ENCODE data around the gene GSE1. TPM values are rescaled to one million over a fixed set of nuclear protein-coding genes. Genes with fewer than 3 reads are reported as not detected.

Gene GSE1
- polyA plus RNA-seq, 3 donors from 2014 or later = 0.15 to 9.4 (median 2.9) TPM

- H3K9me3 Mint-ChIP-seq = no peaks in the 10 kb centered on the region
- peak overlapping the region; percentile 58 to 90 (median 88) for H3K27ac Mint-ChIP-seq
- DNase-seq = peak; percentile 57 to 60 (median 58)
- H3K4me3 Mint-ChIP-seq = peak overlapping the region; percentile 48 to 75 (median 68)
- H3K4me1 Mint-ChIP-seq = peaks cover 46 to 48% of the 10 kb centered on the region in 2 donors
- H3K27me3 Mint-ChIP-seq (ENCODE audit: low read depth in 3 of 3) = peaks cover 3 to 11% (median 6%) of the 10 kb centered on the region in 3 donors
- peaks cover 0 to 3% (median 0%) of the 10 kb centered on the region in 3 donors for H3K36me3 Mint-ChIP-seq
Measured at GRCh38 chr16:85642762-85643358, 29.7 kb downstream of the GSE1 start.

- DNase-seq = no peak
- H3K36me3 Mint-ChIP-seq = peaks cover 0 to 3% (median 0%) of the 10 kb centered on the region in 3 donors
- H3K9me3 Mint-ChIP-seq = no peaks in the 10 kb centered on the region
- peak overlapping the region in 3 of 6 donors; percentile 58 to 90 (median 86) for H3K27ac Mint-ChIP-seq
- H3K4me3 Mint-ChIP-seq = no peak overlapping the region
- peaks cover 46 to 48% of the 10 kb centered on the region in 2 donors for H3K4me1 Mint-ChIP-seq
- peaks cover 3 to 11% (median 6%) of the 10 kb centered on the region in 3 donors for H3K27me3 Mint-ChIP-seq (ENCODE audit: low read depth in 3 of 3)
Measured at GRCh38 chr16:85643631-85644030, 30.5 kb downstream of the GSE1 start.

- DNase-seq = no peak
- Mint-ChIP-seq H3K4me3 (peak overlapping the region in 1 of 5 donors; percentile 27), H3K36me3 (peaks cover 0 to 3% (median 0%) of the 10 kb centered on the region in 3 donors), H3K27ac (peak overlapping the region in 5 of 6 donors; percentile 10 to 84 (median 41)), H3K9me3 (no peaks in the 10 kb centered on the region), H3K27me3 (ENCODE audit: low read depth in 3 of 3) (peaks cover 3 to 13% (median 11%) of the 10 kb centered on the region in 3 donors), H3K4me1 (peaks cover 46 to 47% of the 10 kb centered on the region in 2 donors)
Measured at GRCh38 chr16:85644093-85644712, 31.1 kb downstream of the GSE1 start.

- no peak for DNase-seq
- H3K27ac Mint-ChIP-seq = peak overlapping the region in 2 of 6 donors; percentile 24 to 30
- no peak overlapping the region for H3K4me3 Mint-ChIP-seq
- H3K36me3 Mint-ChIP-seq = peaks cover 0 to 3% (median 0%) of the 10 kb centered on the region in 3 donors
- H3K27me3 Mint-ChIP-seq (ENCODE audit: low read depth in 3 of 3) = peaks cover 3 to 13% (median 11%) of the 10 kb centered on the region in 3 donors
- peaks cover 45 to 46% of the 10 kb centered on the region in 2 donors for H3K4me1 Mint-ChIP-seq
- H3K9me3 Mint-ChIP-seq = no peaks in the 10 kb centered on the region
Measured at GRCh38 chr16:85645021-85645589, 32.0 kb downstream of the GSE1 start.

GRCh38 chr16:85646358-85646907 lies 33.3 kb downstream of the GSE1 start:
- H3K27ac Mint-ChIP-seq = no peak overlapping the region
- H3K4me1 Mint-ChIP-seq = peaks cover 41 to 42% of the 10 kb centered on the region in 2 donors
- no peak overlapping the region for H3K4me3 Mint-ChIP-seq
- H3K9me3 Mint-ChIP-seq = no peaks in the 10 kb centered on the region
- H3K36me3 Mint-ChIP-seq = peaks cover 0 to 3% (median 0%) of the 10 kb centered on the region in 3 donors
- no peak for DNase-seq
- H3K27me3 Mint-ChIP-seq (ENCODE audit: low read depth in 3 of 3) = peaks cover 3 to 11% (median 10%) of the 10 kb centered on the region in 3 donors

GRCh38 chr16:85646976-85647375 lies 33.9 kb downstream of the GSE1 start:
- Mint-ChIP-seq H3K4me3 (no peak overlapping the region), H3K27ac (peak overlapping the region in 1 of 6 donors; percentile 53), H3K4me1 (peaks cover 35 to 37% of the 10 kb centered on the region in 2 donors), H3K36me3 (peaks cover 0 to 3% (median 0%) of the 10 kb centered on the region in 3 donors), H3K9me3 (no peaks in the 10 kb centered on the region), H3K27me3 (ENCODE audit: low read depth in 3 of 3) (peaks cover 3 to 12% (median 10%) of the 10 kb centered on the region in 3 donors)
- no peak for DNase-seq

GRCh38 chr16:85648070-85648714 lies 35.1 kb downstream of the GSE1 start:
- Mint-ChIP-seq H3K9me3 (no peaks in the 10 kb centered on the region), H3K27me3 (ENCODE audit: low read depth in 3 of 3) (peaks cover under 1 to 14% (median 11%) of the 10 kb centered on the region in 3 donors), H3K4me3 (no peak overlapping the region), H3K4me1 (peaks cover 26 to 28% of the 10 kb centered on the region in 2 donors), H3K27ac (no peak overlapping the region), H3K36me3 (peaks cover 0 to 3% (median 0%) of the 10 kb centered on the region in 3 donors)
- no peak for DNase-seq

GRCh38 chr16:85648805-85649204 lies 35.7 kb downstream of the GSE1 start:
- Mint-ChIP-seq H3K4me1 (peaks cover 22 to 24% of the 10 kb centered on the region in 2 donors), H3K36me3 (peaks cover 0 to 3% (median 0%) of the 10 kb centered on the region in 3 donors), H3K9me3 (no peaks in the 10 kb centered on the region), H3K27ac (peak overlapping the region in 2 of 6 donors; percentile 27 to 55), H3K27me3 (ENCODE audit: low read depth in 3 of 3) (peaks cover 4 to 17% (median 15%) of the 10 kb centered on the region in 3 donors), H3K4me3 (no peak overlapping the region)
- no peak for DNase-seq

- Mint-ChIP-seq H3K4me3 (no peak overlapping the region), H3K9me3 (no peaks in the 10 kb centered on the region), H3K27ac (peak overlapping the region in 1 of 6 donors; percentile 55), H3K4me1 (peaks cover 17 to 18% of the 10 kb centered on the region in 2 donors), H3K27me3 (ENCODE audit: low read depth in 3 of 3) (peaks cover 4 to 20% (median 15%) of the 10 kb centered on the region in 3 donors), H3K36me3 (no peaks in the 10 kb centered on the region)
- DNase-seq = no peak
Measured at GRCh38 chr16:85649411-85650134, 36.5 kb downstream of the GSE1 start.

GRCh38 chr16:85650135-85650843 lies 37.2 kb downstream of the GSE1 start:
- Mint-ChIP-seq H3K4me3 (no peak overlapping the region), H3K9me3 (no peaks in the 10 kb centered on the region), H3K27me3 (ENCODE audit: low read depth in 3 of 3) (peaks cover 4 to 20% (median 18%) of the 10 kb centered on the region in 3 donors), H3K4me1 (peaks cover 11% of the 10 kb centered on the region in 2 donors), H3K36me3 (no peaks in the 10 kb centered on the region), H3K27ac (no peak overlapping the region)
- no peak for DNase-seq

- Mint-ChIP-seq H3K27ac (peak overlapping the region in 1 of 6 donors; percentile 40), H3K4me3 (no peak overlapping the region), H3K9me3 (no peaks in the 10 kb centered on the region), H3K27me3 (ENCODE audit: low read depth in 3 of 3) (peaks cover 4 to 21% (median 18%) of the 10 kb centered on the region in 3 donors), H3K4me1 (peaks cover 3 to 6% of the 10 kb centered on the region in 2 donors), H3K36me3 (peaks cover 0 to under 1% (median 0%) of the 10 kb centered on the region in 3 donors)
- DNase-seq = peak; percentile 21 to 34 (median 26)
Measured at GRCh38 chr16:85650844-85651628, 37.9 kb downstream of the GSE1 start.
